Measurements from ENCODE around the gene IRX1. TPM values are rescaled to one million over a fixed set of nuclear protein-coding genes. Genes with fewer than 3 reads are reported as not detected.

The IRX1 gene
- total RNA-seq, 2 experiments from 2014 or later, result not detected

GRCh38 chr5:3584724-3585531, 10.7 kb upstream of the IRX1 start:
- ChIA-PET POLR2A (no interaction called here), CTCF (no interaction called here)
- ATAC-seq, result no peak
- H3K4me3 Mint-ChIP-seq, result no peak overlapping the region
- intact Hi-C loops (cut with micrococcal nuclease), result no loop called here
- H3K9me3 Mint-ChIP-seq, result no peaks in the 10 kb centered on the region
- TF ChIP-seq CTCF (IDR thresholded peaks at IDR 0.05), result no peak
- DNase-seq, result no peak
- no peak overlapping the region for H3K27ac Mint-ChIP-seq
- peaks cover 14% of the 10 kb centered on the region for H3K27me3 Mint-ChIP-seq
- H3K4me1 Mint-ChIP-seq (ENCODE audit: low read depth), result no peaks in the 10 kb centered on the region
- no peaks in the 10 kb centered on the region for H3K36me3 Mint-ChIP-seq (ENCODE audit: low read depth)

- ChIA-PET POLR2A (no interaction called here), CTCF (no interaction called here)
- intact Hi-C loops (cut with micrococcal nuclease), result loop anchor here (10.0 kb wide), 1 partner anchor 1716 kb away; no protein-coding TSS in a partner anchor
- no peak overlapping the region for H3K4me3 Mint-ChIP-seq
- H3K4me1 Mint-ChIP-seq (ENCODE audit: low read depth), result peaks cover 7% of the 10 kb centered on the region
- TF ChIP-seq CTCF (IDR thresholded peaks at IDR 0.05), result no peak
- ATAC-seq (no peak), DNase-seq (no peak)
- H3K27ac Mint-ChIP-seq, result no peak overlapping the region
- no peaks in the 10 kb centered on the region for H3K36me3 Mint-ChIP-seq (ENCODE audit: low read depth)
- peaks cover 53% of the 10 kb centered on the region for H3K27me3 Mint-ChIP-seq
- H3K9me3 Mint-ChIP-seq, result no peaks in the 10 kb centered on the region
Observed at GRCh38 chr5:3590161-3590966, 5.3 kb upstream of the IRX1 start.

GRCh38 chr5:3590967-3591900, 4.4 kb upstream of the IRX1 start:
- ChIA-PET POLR2A (no interaction called here), CTCF (no interaction called here)
- H3K9me3 Mint-ChIP-seq, result no peaks in the 10 kb centered on the region
- peaks cover 7% of the 10 kb centered on the region for H3K4me1 Mint-ChIP-seq (ENCODE audit: low read depth)
- intact Hi-C loops (cut with micrococcal nuclease), result loop anchor here (10.0 kb wide), 1 partner anchor 1716 kb away; no protein-coding TSS in a partner anchor
- peaks cover 54% of the 10 kb centered on the region for H3K27me3 Mint-ChIP-seq
- TF ChIP-seq CTCF (IDR thresholded peaks at IDR 0.05), result no peak
- H3K27ac Mint-ChIP-seq, result no peak overlapping the region
- H3K4me3 Mint-ChIP-seq, result no peak overlapping the region
- ATAC-seq (no peak), DNase-seq (no peak)
- no peaks in the 10 kb centered on the region for H3K36me3 Mint-ChIP-seq (ENCODE audit: low read depth)

- no peak for TF ChIP-seq CTCF (IDR thresholded peaks at IDR 0.05)
- Mint-ChIP-seq H3K27ac (no peak overlapping the region), H3K9me3 (no peaks in the 10 kb centered on the region), H3K36me3 (ENCODE audit: low read depth) (peaks cover 3% of the 10 kb centered on the region), H3K4me1 (ENCODE audit: low read depth) (peaks cover 10% of the 10 kb centered on the region), H3K27me3 (peaks cover 60% of the 10 kb centered on the region), H3K4me3 (no peak overlapping the region)
- ChIA-PET POLR2A (no interaction called here), CTCF (no interaction called here)
- no peak for DNase-seq
- ATAC-seq, result no peak
- intact Hi-C loops (cut with micrococcal nuclease), result loop anchor here (10.0 kb wide), 1 partner anchor 1717 kb away; no protein-coding TSS in a partner anchor
Observed at GRCh38 chr5:3592298-3592697, 3.3 kb upstream of the IRX1 start.
